Measurements from ENCODE around the gene KLHL35.

KLHL35 gene

GRCh38 chr11:75468534-75469340, 35.7 kb upstream of the KLHL35 start:
- DNase-seq (ENCODE audit: low spot score): no peak

GRCh38 chr11:75467881-75468280, 34.9 kb upstream of the KLHL35 start:
- no peak for DNase-seq (ENCODE audit: low spot score)

- no peak for DNase-seq (ENCODE audit: low spot score)
Measured at GRCh38 chr11:75467311-75467710, 34.3 kb upstream of the KLHL35 start.

GRCh38 chr11:75465701-75466531, 32.9 kb upstream of the KLHL35 start:
- no peak for DNase-seq (ENCODE audit: low spot score)

GRCh38 chr11:75463106-75463774, 30.2 kb upstream of the KLHL35 start:
- no peak for DNase-seq (ENCODE audit: low spot score)

GRCh38 chr11:75462117-75462653, 29.2 kb upstream of the KLHL35 start:
- no peak for DNase-seq (ENCODE audit: low spot score)

GRCh38 chr11:75461151-75461550, 28.1 kb upstream of the KLHL35 start:
- DNase-seq (ENCODE audit: low spot score): no peak

GRCh38 chr11:75456596-75457183, 23.7 kb upstream of the KLHL35 start:
- DNase-seq (ENCODE audit: low spot score): no peak

- no peak for DNase-seq (ENCODE audit: low spot score)
Measured at GRCh38 chr11:75454987-75455386, 22.0 kb upstream of the KLHL35 start.

GRCh38 chr11:75453916-75454655, 21.1 kb upstream of the KLHL35 start:
- DNase-seq (ENCODE audit: low spot score): no peak

- DNase-seq (ENCODE audit: low spot score): no peak
Measured at GRCh38 chr11:75450826-75451821, 18.1 kb upstream of the KLHL35 start.

GRCh38 chr11:75450236-75450635, 17.2 kb upstream of the KLHL35 start:
- DNase-seq (ENCODE audit: low spot score): no peak

GRCh38 chr11:75449776-75450175, 16.8 kb upstream of the KLHL35 start:
- no peak for DNase-seq (ENCODE audit: low spot score)

GRCh38 chr11:75449271-75449670, 16.3 kb upstream of the KLHL35 start:
- DNase-seq (ENCODE audit: low spot score): no peak

GRCh38 chr11:75447415-75447814, 14.4 kb upstream of the KLHL35 start:
- no peak for DNase-seq (ENCODE audit: low spot score)

GRCh38 chr11:75445315-75445953, 12.4 kb upstream of the KLHL35 start:
- peak; percentile 62 for DNase-seq (ENCODE audit: low spot score)

- DNase-seq (ENCODE audit: low spot score): no peak
Measured at GRCh38 chr11:75443043-75443442, 10.0 kb upstream of the KLHL35 start.

- no peak for DNase-seq (ENCODE audit: low spot score)
Measured at GRCh38 chr11:75442161-75442885, 9.3 kb upstream of the KLHL35 start.

GRCh38 chr11:75441804-75442132, 8.8 kb upstream of the KLHL35 start:
- no peak for DNase-seq (ENCODE audit: low spot score)
